NT2/D1 (cell line): ENCODE data around the gene DOLPP1.
A peak's percentile ranks its signal among the peaks of the same experiment; 100 is the strongest.
"Not testable (repeated sequence)": the region's sequence is repeated elsewhere in the genome, so short reads cannot be mapped to it uniquely, and the experiment has no call there.

ENCODE experiments used
- DNase-seq: peaks from one replicate; pipeline ENCODE4 v3.0.0-alpha.2; 2011; ENCODE audit warnings: low read depth, low spot score
- H3K27me3 ChIP-seq: 2 replicates; pipeline ENCODE4 v1.6.0; 2011; ENCODE audit warnings: mild to moderate bottlenecking; ENCODE audit not compliant: insufficient read length, insufficient read depth
- H3K36me3 ChIP-seq: 2 replicates; pipeline ENCODE4 v1.6.1; 2011; ENCODE audit warnings: mild to moderate bottlenecking, low read length, mixed read lengths; ENCODE audit not compliant: insufficient read depth, insufficient read length
- H3K4me1 ChIP-seq: 2 replicates; pipeline ENCODE4 v1.5.1; 2011; ENCODE audit not compliant: insufficient read depth, insufficient read length
- H3K4me3 ChIP-seq: 2 replicates; pipeline ENCODE4 v1.5.1; 2011; ENCODE audit warnings: low read depth; ENCODE audit not compliant: insufficient read length
- H3K9ac ChIP-seq: 2 replicates; pipeline ENCODE4 v1.6.0; 2011; ENCODE audit warnings: low read depth; ENCODE audit not compliant: insufficient read length
- H3K9me3 ChIP-seq: 2 replicates; pipeline ENCODE4 v1.5.1; 2011; ENCODE audit warnings: mild to moderate bottlenecking, low read length; ENCODE audit not compliant: insufficient read depth
- SUZ12 ChIP-seq: IDR thresholded peaks from 2 replicates; pipeline ENCODE4 v1.6.1; 2011; ENCODE audit not compliant: insufficient read length, insufficient read depth; ENCODE audit errors: extremely low read depth
- YY1 ChIP-seq: IDR thresholded peaks from 2 replicates; pipeline ENCODE4 v1.6.1; 2011; ENCODE audit not compliant: insufficient read length, insufficient read depth
- ZNF274 ChIP-seq: IDR thresholded peaks from 2 replicates; pipeline ENCODE4 v1.6.1; 2011; ENCODE audit warnings: mild to moderate bottlenecking, low read depth, low read length

Gene DOLPP1

GRCh38 chr9:129080601-129081387, at the start of gene DOLPP1:
DOLPP1 (plus strand) TSS chr9:129081111; CDS start chr9:129081132, 21 bp downstream.
- Histone ChIP-seq H3K9me3 (no peaks in the 10 kb centered on the region), H3K9ac (peak within 1 kb of the TSS; percentile 95), H3K27me3 (no peaks in the 10 kb centered on the region), H3K4me3 (peak within 1 kb of the TSS; percentile 92), H3K36me3 (peaks cover 39% of the 10 kb centered on the region), H3K4me1 (peaks cover 8% of the 10 kb centered on the region)
- TF ChIP-seq YY1 (peak; percentile 58), SUZ12 (no peak), ZNF274 (no peak)
- peak; percentile 99 for DNase-seq

- Histone ChIP-seq H3K9me3 (no peaks in the 10 kb centered on the region), H3K9ac (no peak overlapping the region), H3K4me1 (peaks cover 15% of the 10 kb centered on the region), H3K36me3 (no peaks in the 10 kb centered on the region), H3K4me3 (no peak overlapping the region), H3K27me3 (no peaks in the 10 kb centered on the region)
- DNase-seq = no peak
- no peak for TF ChIP-seq SUZ12
Observed at GRCh38 chr9:129031514-129031913, 49.4 kb upstream of the DOLPP1 start.

GRCh38 chr9:129032541-129033159, 48.3 kb upstream of the DOLPP1 start:
- Histone ChIP-seq H3K27me3 (no peaks in the 10 kb centered on the region), H3K4me1 (peaks cover 18% of the 10 kb centered on the region), H3K36me3 (no peaks in the 10 kb centered on the region), H3K4me3 (no peak overlapping the region), H3K9me3 (no peaks in the 10 kb centered on the region), H3K9ac (no peak overlapping the region)
- no peak for DNase-seq
- TF ChIP-seq ZNF274 (no peak), SUZ12 (no peak), YY1 (no peak)

- peaks cover 20% of the 10 kb centered on the region for H3K4me1 ChIP-seq
Observed at GRCh38 chr9:129033216-129033615, 47.7 kb upstream of the DOLPP1 start.

GRCh38 chr9:129035838-129036237, 45.1 kb upstream of the DOLPP1 start:
- DNase-seq, H3K9me3 ChIP-seq, H3K27me3 ChIP-seq, H3K36me3 ChIP-seq: not testable (repeated sequence)
- Histone ChIP-seq H3K9ac (peak overlapping the region; percentile 37), H3K4me1 (peaks cover 13% of the 10 kb centered on the region), H3K4me3 (peak overlapping the region; percentile 1)

More at GRCh38 chr9:129033216-129033615, 47.7 kb upstream of the DOLPP1 start:
- H3K4me3 ChIP-seq = no peak overlapping the region
- H3K9ac ChIP-seq = no peak overlapping the region
- no peaks in the 10 kb centered on the region for H3K9me3 ChIP-seq
- no peak for DNase-seq
- TF ChIP-seq SUZ12 (no peak), ZNF274 (no peak), YY1 (no peak)
- H3K36me3 ChIP-seq = no peaks in the 10 kb centered on the region
- no peaks in the 10 kb centered on the region for H3K27me3 ChIP-seq

- peak within 1 kb of the TSS; percentile 99 for H3K4me3 ChIP-seq
- H3K27me3 ChIP-seq = no peaks in the 10 kb centered on the region
Observed at GRCh38 chr9:129036241-129036922, 44.5 kb upstream of the DOLPP1 start, which contains the start of gene MIGA2. MIGA2 (plus strand) TSS chr9:129036626; CDS start chr9:129040595, 3,969 bp downstream.

More at GRCh38 chr9:129036241-129036922, 44.5 kb upstream of the DOLPP1 start, which contains the start of gene MIGA2:
- no peak for TF ChIP-seq YY1
- no peak for TF ChIP-seq SUZ12
- no peak for TF ChIP-seq ZNF274
- peaks cover 13% of the 10 kb centered on the region for H3K4me1 ChIP-seq
- peak within 1 kb of the TSS; percentile 97 for H3K9ac ChIP-seq
- peak; percentile 99 for DNase-seq
- peaks cover 12% of the 10 kb centered on the region for H3K36me3 ChIP-seq
- H3K9me3 ChIP-seq = no peaks in the 10 kb centered on the region
